Measurements from ENCODE around the gene SLC5A9. TPM values are rescaled to one million over a fixed set of nuclear protein-coding genes. Genes with fewer than 3 reads are reported as not detected.

SLC5A9 gene
- total RNA-seq, 1 donor from 2014 or later = not detected

GRCh38 chr1:48230236-48230635 is 7.7 kb downstream of the SLC5A9 start:
- Histone ChIP-seq H3K9ac (no peak overlapping the region), H3K4me2 (no peak overlapping the region), H3K27me3 (no peaks in the 10 kb centered on the region), H3K27ac (no peak overlapping the region), H2AFZ (replicated peaks) (no peak overlapping the region), H3K4me3 (no peak overlapping the region), H3K36me3 (no peaks in the 10 kb centered on the region), H4K20me1 (ENCODE audit: low read depth) (no peaks in the 10 kb centered on the region), H3K9me3 (ENCODE audit: low read depth) (no peaks in the 10 kb centered on the region), H3F3A (ENCODE audit: low read depth) (no peaks in the 10 kb centered on the region), H3K79me2 (ENCODE audit: low read depth) (no peaks in the 10 kb centered on the region), H3K4me1 (no peaks in the 10 kb centered on the region)
- Mint-ChIP-seq H3K36me3 (no peaks in the 10 kb centered on the region), H3K4me1 (no peaks in the 10 kb centered on the region), H3K27ac (no peak overlapping the region), H3K27me3 (ENCODE audit: insufficient read depth, low read depth) (no peaks in the 10 kb centered on the region), H3K4me3 (no peak overlapping the region), H3K9me3 (no peaks in the 10 kb centered on the region)
- DNase-seq (ENCODE audit: low spot score) = no peak
- no peak for TF ChIP-seq EZH2 (IDR thresholded peaks at IDR 0.05)
- no peak for TF ChIP-seq EZH2phosphoT487 (IDR thresholded peaks at IDR 0.05)
- TF ChIP-seq CTCF (IDR thresholded peaks at IDR 0.05) = no peak

- H3K9me3 Mint-ChIP-seq = no peaks in the 10 kb centered on the region
- Histone ChIP-seq H3K36me3 (no peaks in the 10 kb centered on the region), H3K27me3 (no peaks in the 10 kb centered on the region)
Observed at GRCh38 chr1:48232722-48233121, 10.2 kb downstream of the SLC5A9 start.

GRCh38 chr1:48233666-48234485 is 11.4 kb downstream of the SLC5A9 start:
- no peaks in the 10 kb centered on the region for H4K20me1 ChIP-seq (ENCODE audit: low read depth)
- H3K9me3 ChIP-seq (ENCODE audit: low read depth) = no peaks in the 10 kb centered on the region
- H3K4me1 ChIP-seq = no peaks in the 10 kb centered on the region
- Mint-ChIP-seq H3K9me3 (no peaks in the 10 kb centered on the region), H3K36me3 (no peaks in the 10 kb centered on the region), H3K27me3 (ENCODE audit: insufficient read depth, low read depth) (no peaks in the 10 kb centered on the region), H3K4me1 (no peaks in the 10 kb centered on the region), H3K27ac (no peak overlapping the region), H3K4me3 (no peak overlapping the region)
- no peaks in the 10 kb centered on the region for H3K36me3 ChIP-seq
- H3K79me2 ChIP-seq (ENCODE audit: low read depth) = no peaks in the 10 kb centered on the region
- no peak overlapping the region for H3K4me2 ChIP-seq
- no peak for DNase-seq (ENCODE audit: low spot score)
- H3K9ac ChIP-seq = no peak overlapping the region
- H3F3A ChIP-seq (ENCODE audit: low read depth) = no peaks in the 10 kb centered on the region
- no peaks in the 10 kb centered on the region for H3K27me3 ChIP-seq
- H3K27ac ChIP-seq = no peak overlapping the region
- H2AFZ ChIP-seq (replicated peaks) = no peak overlapping the region
- no peak overlapping the region for H3K4me3 ChIP-seq
- TF ChIP-seq EZH2 (IDR thresholded peaks at IDR 0.05) (no peak), CTCF (IDR thresholded peaks at IDR 0.05) (no peak), EZH2phosphoT487 (IDR thresholded peaks at IDR 0.05) (no peak)

More at GRCh38 chr1:48232722-48233121, 10.2 kb downstream of the SLC5A9 start:
- Histone ChIP-seq H3K4me1 (no peaks in the 10 kb centered on the region), H3K9me3 (ENCODE audit: low read depth) (no peaks in the 10 kb centered on the region), H4K20me1 (ENCODE audit: low read depth) (no peaks in the 10 kb centered on the region), H3K4me2 (no peak overlapping the region), H3K79me2 (ENCODE audit: low read depth) (no peaks in the 10 kb centered on the region), H3K4me3 (no peak overlapping the region), H3K9ac (no peak overlapping the region), H3F3A (ENCODE audit: low read depth) (no peaks in the 10 kb centered on the region), H2AFZ (replicated peaks) (no peak overlapping the region), H3K27ac (no peak overlapping the region)
- no peaks in the 10 kb centered on the region for H3K27me3 Mint-ChIP-seq (ENCODE audit: insufficient read depth, low read depth)
- DNase-seq (ENCODE audit: low spot score) = no peak
- no peak for TF ChIP-seq EZH2 (IDR thresholded peaks at IDR 0.05)
- TF ChIP-seq CTCF (IDR thresholded peaks at IDR 0.05) = no peak
- no peak for TF ChIP-seq EZH2phosphoT487 (IDR thresholded peaks at IDR 0.05)
- H3K4me3 Mint-ChIP-seq = no peak overlapping the region
- no peak overlapping the region for H3K27ac Mint-ChIP-seq
- no peaks in the 10 kb centered on the region for H3K36me3 Mint-ChIP-seq
- no peaks in the 10 kb centered on the region for H3K4me1 Mint-ChIP-seq

Measured in neural progenitor cell (in vitro differentiated cells).